Activated CD4-positive, CD25-positive, alpha-beta regulatory T cell (primary cell): Measurements from ENCODE around the gene YWHAH.

Experiments
- DNase-seq, 4 experiments: peaks; one replicate each; lab custom pipeline; 2025; lab: John Stamatoyannopoulos, UW

YWHAH gene

GRCh38 chr22:31943978-31944699 lies at the start of gene YWHAH:
TSS of gene YWHAH (plus strand) at chr22:31944535. CDS start at chr22:31944734, 199 bp downstream.
- peak; percentile 68 to 81 (median 72) for DNase-seq

GRCh38 chr22:31895411-31896123 lies 48.8 kb upstream of the YWHAH start:
- no peak for DNase-seq

- no peak for DNase-seq
These were observed 47.9 kb upstream of the YWHAH start for GRCh38 chr22:31896472-31896871.

- no peak for DNase-seq
These were observed 46.2 kb upstream of the YWHAH start for GRCh38 chr22:31897842-31898805.

GRCh38 chr22:31898926-31899325 lies 45.4 kb upstream of the YWHAH start:
- no peak for DNase-seq

- no peak for DNase-seq
These were observed 44.7 kb upstream of the YWHAH start for GRCh38 chr22:31899669-31900068.

- no peak for DNase-seq
These were observed 42.8 kb upstream of the YWHAH start for GRCh38 chr22:31901388-31902137.

GRCh38 chr22:31904651-31905050 lies 39.7 kb upstream of the YWHAH start:
- no peak for DNase-seq

- no peak for DNase-seq
These were observed 39.0 kb upstream of the YWHAH start for GRCh38 chr22:31905356-31905755.

- DNase-seq, result no peak
These were observed 38.2 kb upstream of the YWHAH start for GRCh38 chr22:31906086-31906485.

GRCh38 chr22:31906569-31906968 lies 37.8 kb upstream of the YWHAH start:
- no peak for DNase-seq

- DNase-seq, result no peak
These were observed 34.4 kb upstream of the YWHAH start for GRCh38 chr22:31909977-31910376.

- no peak for DNase-seq
These were observed 32.5 kb upstream of the YWHAH start for GRCh38 chr22:31911565-31912406.

GRCh38 chr22:31912407-31912743 lies 32.0 kb upstream of the YWHAH start:
- no peak for DNase-seq

GRCh38 chr22:31915586-31915985 lies 28.7 kb upstream of the YWHAH start:
- no peak for DNase-seq

GRCh38 chr22:31917227-31917921 lies 27.0 kb upstream of the YWHAH start:
- no peak for DNase-seq

GRCh38 chr22:31919730-31920129 lies 24.6 kb upstream of the YWHAH start:
- DNase-seq, result no peak

- no peak for DNase-seq
These were observed 24.0 kb upstream of the YWHAH start for GRCh38 chr22:31920306-31920705.

- no peak for DNase-seq
These were observed 23.2 kb upstream of the YWHAH start for GRCh38 chr22:31921106-31921505.

- DNase-seq, result no peak
These were observed 21.8 kb upstream of the YWHAH start for GRCh38 chr22:31922534-31922933.
